Adipocyte (in vitro differentiated cells): Measurements from ENCODE around the gene GRIP1.
A peak's percentile ranks its signal among the peaks of the same experiment; 100 is the strongest.

Experiments used
- DNase-seq: peaks from one replicate; pipeline ENCODE4 v3.0.0-alpha.2; 2015; ENCODE audit warnings: low read depth
- H3K27me3 ChIP-seq: replicated peaks from 2 replicates; pipeline ENCODE4 v1.7.0; 2013; ENCODE audit warnings: mild to moderate bottlenecking, low read length, moderate library complexity; ENCODE audit not compliant: control insufficient read depth, insufficient read depth
- H3K36me3 ChIP-seq: 2 replicates; pipeline ENCODE4 v1.7.0; 2013; ENCODE audit warnings: low read length, mild to moderate bottlenecking, moderate library complexity; ENCODE audit not compliant: control insufficient read depth, insufficient read depth, severe bottlenecking
- H3K4me1 ChIP-seq: 2 replicates; pipeline ENCODE4 v1.7.0; 2013; ENCODE audit warnings: mild to moderate bottlenecking, low read length, moderate library complexity; ENCODE audit not compliant: control insufficient read depth, insufficient read depth
- H3K4me3 ChIP-seq: 2 replicates; pipeline ENCODE4 v1.7.0; 2013; ENCODE audit warnings: mild to moderate bottlenecking, low read length, moderate library complexity
- H3K9ac ChIP-seq: 2 replicates; pipeline ENCODE4 v1.7.0; 2013; ENCODE audit warnings: mild to moderate bottlenecking, low read length, moderate library complexity
- H3K9me3 ChIP-seq: 2 replicates; pipeline ENCODE4 v1.7.0; 2013; ENCODE audit warnings: mild to moderate bottlenecking, low read length, moderate library complexity; ENCODE audit not compliant: control insufficient read depth

GRIP1 gene

DNA sequence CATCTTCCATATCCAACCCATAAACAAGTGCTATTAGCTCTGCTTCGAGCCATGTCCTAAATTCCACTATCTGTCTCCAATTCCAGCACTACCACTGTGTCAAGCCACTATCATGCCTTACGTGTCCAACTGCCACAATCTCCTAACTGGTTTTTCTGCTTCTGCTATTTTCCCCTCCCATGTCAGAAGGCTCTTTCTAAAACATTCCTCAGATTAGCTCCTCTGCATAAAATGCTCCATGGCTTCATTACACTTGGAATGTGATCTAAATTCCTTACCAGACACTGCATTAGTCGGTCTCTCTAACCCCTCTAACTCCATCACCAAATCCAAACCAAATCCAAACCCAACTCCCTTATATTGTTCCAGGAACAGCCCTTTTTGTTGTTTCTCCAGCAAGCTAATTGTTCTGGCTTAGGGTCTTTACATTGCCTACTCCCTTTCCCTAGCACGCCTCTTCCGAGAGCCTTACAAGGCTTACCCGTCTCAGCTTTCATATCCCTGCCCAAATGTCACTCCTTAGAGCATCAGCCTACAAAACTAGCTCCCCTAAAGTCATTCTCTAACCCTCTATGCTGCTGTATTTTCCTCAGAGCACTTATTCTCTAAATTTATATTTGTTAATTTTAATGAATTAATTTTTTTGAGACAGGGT, 236.8 kb downstream of the GRIP1 start:
- no peak for DNase-seq
- H3K36me3 ChIP-seq = no peaks in the 10 kb centered on the region
- H3K9me3 ChIP-seq = no peaks in the 10 kb centered on the region
- peaks cover 18% of the 10 kb centered on the region for H3K4me1 ChIP-seq
- H3K4me3 ChIP-seq = no peak overlapping the region
- peaks cover 11% of the 10 kb centered on the region for H3K27me3 ChIP-seq
- H3K9ac ChIP-seq = no peak overlapping the region

DNA sequence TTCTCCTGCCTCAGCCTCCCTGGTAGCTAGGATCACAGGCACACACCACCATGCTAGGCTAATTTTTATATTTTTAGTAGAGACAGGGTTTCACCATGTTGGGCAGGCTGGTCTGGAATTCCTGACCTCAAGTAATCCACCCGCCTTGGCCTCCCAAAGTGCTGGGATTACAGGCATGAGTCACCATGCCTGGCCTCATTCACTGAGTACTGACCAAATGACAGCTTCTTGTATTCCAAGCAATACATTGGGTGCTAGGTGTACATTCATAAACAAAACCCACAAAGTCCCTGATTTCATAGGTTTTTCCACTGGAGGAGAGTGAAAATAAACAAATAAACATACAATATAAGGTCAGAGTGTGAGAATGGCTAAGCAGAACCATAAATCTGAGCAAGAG, 240.3 kb downstream of the GRIP1 start:
- Histone ChIP-seq H3K9me3 (no peaks in the 10 kb centered on the region), H3K9ac (no peak overlapping the region), H3K36me3 (no peaks in the 10 kb centered on the region), H3K27me3 (peaks cover 3% of the 10 kb centered on the region), H3K4me3 (no peak overlapping the region), H3K4me1 (peaks cover 19% of the 10 kb centered on the region)
- peak; percentile 56 for DNase-seq

DNA sequence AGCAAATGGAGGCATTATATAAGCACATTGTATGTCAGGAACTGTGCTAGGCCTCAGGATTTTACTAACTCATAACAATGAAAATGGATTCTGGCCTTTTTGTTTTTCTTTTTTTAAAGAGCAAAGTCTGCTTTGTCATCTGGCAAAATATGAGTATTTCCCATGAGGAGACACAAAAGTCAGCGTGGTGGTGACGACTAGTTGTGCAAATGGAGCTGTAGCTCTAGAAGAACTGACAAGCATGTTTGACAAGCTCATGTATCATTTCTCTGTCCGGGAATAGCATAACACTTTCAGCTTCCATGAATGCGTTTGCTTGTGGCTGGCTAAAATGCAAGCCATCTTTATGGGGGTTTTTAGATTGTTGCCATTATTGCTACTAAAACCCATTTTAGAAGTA, 248.8 kb downstream of the GRIP1 start:
- no peak for DNase-seq
- Histone ChIP-seq H3K9ac (no peak overlapping the region), H3K4me3 (no peak overlapping the region), H3K4me1 (no peaks in the 10 kb centered on the region), H3K9me3 (no peaks in the 10 kb centered on the region), H3K36me3 (no peaks in the 10 kb centered on the region), H3K27me3 (peaks cover 18% of the 10 kb centered on the region)

DNA sequence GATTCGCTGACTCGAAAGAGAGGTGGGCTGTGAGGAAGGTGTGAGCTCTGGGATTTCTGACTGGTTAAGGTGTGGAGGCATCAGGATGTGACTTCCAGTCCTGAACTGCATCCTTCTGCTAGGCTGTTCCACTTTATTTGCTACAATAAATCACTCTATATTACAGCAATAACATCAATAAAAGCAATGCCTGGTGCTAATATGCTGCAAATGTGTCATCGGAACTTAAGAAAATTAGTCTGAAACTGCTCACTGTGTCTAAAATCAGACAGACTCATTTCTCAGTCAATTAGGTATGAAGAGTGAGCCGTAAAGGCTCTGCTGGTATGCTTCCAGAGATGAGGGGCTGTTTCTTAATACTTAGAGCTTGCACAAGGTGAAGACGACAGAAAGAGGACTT, 250.0 kb downstream of the GRIP1 start:
- DNase-seq = no peak
- Histone ChIP-seq H3K36me3 (no peaks in the 10 kb centered on the region), H3K4me3 (no peak overlapping the region), H3K4me1 (no peaks in the 10 kb centered on the region), H3K9me3 (peaks cover 6% of the 10 kb centered on the region), H3K27me3 (peaks cover 18% of the 10 kb centered on the region), H3K9ac (no peak overlapping the region)

DNA sequence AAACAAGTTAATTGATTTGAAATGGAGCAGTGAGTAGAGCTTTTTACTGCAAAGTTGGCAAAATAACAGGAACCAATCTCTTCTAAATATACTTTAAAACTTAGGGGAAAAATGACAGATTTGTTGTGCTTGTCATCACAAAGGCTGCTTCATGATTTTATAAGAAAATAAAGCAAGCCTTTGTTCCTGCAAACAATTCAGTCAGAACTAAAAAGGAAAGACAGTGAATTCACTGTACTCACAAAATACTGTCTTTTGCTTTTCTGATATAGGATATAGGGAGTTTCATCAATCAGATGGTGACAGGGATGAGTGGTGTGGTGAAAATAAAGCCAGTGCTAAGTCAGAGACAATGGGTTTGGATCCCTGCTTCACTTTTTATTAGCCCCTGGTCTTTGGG, 250.6 kb downstream of the GRIP1 start:
- H3K4me3 ChIP-seq = no peak overlapping the region
- H3K27me3 ChIP-seq = peaks cover 18% of the 10 kb centered on the region
- H3K4me1 ChIP-seq = no peaks in the 10 kb centered on the region
- no peaks in the 10 kb centered on the region for H3K36me3 ChIP-seq
- H3K9me3 ChIP-seq = peaks cover 6% of the 10 kb centered on the region
- no peak overlapping the region for H3K9ac ChIP-seq
- DNase-seq = no peak

DNA sequence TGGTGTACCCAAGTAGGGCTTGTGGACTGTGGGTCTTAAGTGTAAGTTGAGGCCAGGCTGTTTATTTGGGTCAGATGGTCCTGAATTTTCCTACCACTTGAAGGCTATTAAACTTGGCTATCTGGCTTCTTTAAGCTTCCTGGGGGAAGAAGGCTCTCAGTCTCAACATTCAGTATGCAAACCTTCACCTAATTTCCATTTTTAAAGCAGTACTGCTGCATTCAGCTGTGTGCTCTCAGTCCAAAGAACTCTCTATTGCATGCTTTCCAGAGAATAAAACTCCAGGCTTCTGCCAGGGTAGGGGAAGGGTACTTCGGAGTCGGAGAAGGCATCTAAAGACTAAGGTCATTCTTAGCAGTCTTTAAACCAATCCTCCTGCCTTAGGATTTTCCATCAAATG, 252.2 kb downstream of the GRIP1 start:
- Histone ChIP-seq H3K36me3 (no peaks in the 10 kb centered on the region), H3K4me3 (no peak overlapping the region), H3K27me3 (peaks cover 18% of the 10 kb centered on the region), H3K4me1 (no peaks in the 10 kb centered on the region), H3K9me3 (peaks cover 6% of the 10 kb centered on the region), H3K9ac (no peak overlapping the region)
- DNase-seq = no peak

DNA sequence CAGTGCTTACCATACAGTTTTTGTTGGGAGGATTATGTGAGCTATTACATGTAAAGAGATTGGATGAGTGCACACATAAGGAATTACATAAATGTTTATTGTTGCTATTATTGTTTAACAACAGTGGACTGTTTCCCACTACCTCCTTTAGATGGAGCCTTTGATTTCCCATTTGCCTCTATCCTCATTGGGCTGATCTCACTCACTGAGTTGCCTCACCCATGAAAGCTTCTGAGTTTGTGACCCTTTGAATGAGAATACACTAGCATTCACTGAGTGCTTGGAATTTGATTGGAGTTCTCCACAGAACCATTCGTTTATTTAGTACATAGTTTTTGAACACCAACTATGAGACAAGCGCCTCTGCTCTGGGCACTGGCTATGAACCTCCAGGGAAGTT, 255.6 kb downstream of the GRIP1 start:
- no peaks in the 10 kb centered on the region for H3K4me1 ChIP-seq
- peaks cover 13% of the 10 kb centered on the region for H3K27me3 ChIP-seq
- DNase-seq = peak; percentile 10
- H3K9me3 ChIP-seq = peaks cover 6% of the 10 kb centered on the region
- no peaks in the 10 kb centered on the region for H3K36me3 ChIP-seq
- no peak overlapping the region for H3K4me3 ChIP-seq
- H3K9ac ChIP-seq = no peak overlapping the region

DNA sequence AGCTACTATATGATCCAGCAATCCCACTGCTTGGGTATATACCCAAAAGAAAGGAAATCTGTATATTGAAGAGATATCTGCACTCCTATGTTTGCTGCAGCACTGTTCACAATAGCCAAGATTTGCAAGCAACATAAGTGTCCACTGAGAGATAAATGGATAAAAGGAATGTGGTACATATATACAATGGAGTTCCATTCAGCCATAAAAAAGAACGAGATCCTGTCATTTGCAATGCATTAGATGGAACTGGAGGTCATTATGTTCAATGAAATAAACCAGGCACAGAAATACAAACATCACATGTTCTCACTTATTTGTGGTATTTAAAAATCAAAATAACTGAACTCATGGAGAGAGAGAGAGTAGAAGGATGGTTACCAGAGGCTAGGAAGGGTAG, 260.0 kb downstream of the GRIP1 start:
- no peaks in the 10 kb centered on the region for H3K4me1 ChIP-seq
- H3K9ac ChIP-seq = no peak overlapping the region
- no peaks in the 10 kb centered on the region for H3K27me3 ChIP-seq
- no peaks in the 10 kb centered on the region for H3K36me3 ChIP-seq
- H3K9me3 ChIP-seq = peaks cover under 1% of the 10 kb centered on the region
- DNase-seq = no peak
- H3K4me3 ChIP-seq = no peak overlapping the region

DNA sequence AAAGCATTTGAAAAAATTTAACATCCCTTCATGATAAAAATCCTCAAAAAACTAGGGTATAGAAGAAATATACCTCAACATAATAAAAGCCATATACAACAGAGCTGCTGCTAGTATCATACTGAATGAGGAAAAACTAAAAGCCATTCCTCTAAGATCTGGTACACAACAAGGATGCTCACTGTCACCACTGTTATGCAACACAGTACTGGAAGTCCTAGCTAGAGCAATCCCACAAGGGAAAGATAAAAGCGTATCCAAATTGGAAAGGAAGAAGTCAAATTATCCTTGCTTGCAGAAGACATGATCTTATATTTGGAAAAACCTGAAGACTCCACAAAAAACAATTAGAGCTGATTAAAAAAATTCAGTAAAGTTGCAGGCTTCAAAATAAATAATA, 261.7 kb downstream of the GRIP1 start:
- no peaks in the 10 kb centered on the region for H3K4me1 ChIP-seq
- no peak for DNase-seq
- no peaks in the 10 kb centered on the region for H3K36me3 ChIP-seq
- H3K27me3 ChIP-seq = no peaks in the 10 kb centered on the region
- no peak overlapping the region for H3K4me3 ChIP-seq
- peaks cover 11% of the 10 kb centered on the region for H3K9me3 ChIP-seq
- H3K9ac ChIP-seq = no peak overlapping the region

DNA sequence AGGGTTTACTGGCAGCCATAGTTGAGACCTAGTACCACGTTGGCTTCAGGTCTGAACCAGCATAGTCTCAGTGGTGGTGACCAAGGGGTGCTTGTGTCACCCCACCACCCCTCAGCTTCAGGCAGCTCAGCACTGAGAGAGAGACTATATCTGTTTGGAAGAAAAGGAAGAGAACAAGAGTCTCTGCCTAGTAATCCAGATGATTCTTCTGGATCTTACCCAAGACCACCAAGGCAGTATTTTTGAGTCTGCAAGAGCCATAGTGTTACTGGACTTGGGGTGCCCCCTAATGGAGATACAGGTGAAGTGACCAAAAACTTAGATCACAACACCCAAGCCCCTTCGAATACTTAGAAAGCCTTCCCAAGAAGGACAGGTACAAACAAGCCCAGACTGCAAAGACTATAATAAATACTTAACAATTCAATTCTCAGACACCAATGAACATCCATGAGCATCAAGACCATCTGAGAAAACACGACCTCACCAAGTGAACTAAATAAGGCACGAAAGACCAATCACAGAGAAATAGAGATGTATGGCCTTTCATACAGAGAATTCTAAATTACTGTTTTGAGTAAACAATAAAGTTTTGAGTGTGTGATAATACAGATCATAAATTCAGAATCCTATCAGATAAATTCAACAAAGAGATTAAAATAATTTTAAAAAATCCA, 269.5 kb downstream of the GRIP1 start:
- Histone ChIP-seq H3K9me3 (peaks cover 12% of the 10 kb centered on the region), H3K4me3 (no peak overlapping the region), H3K36me3 (no peaks in the 10 kb centered on the region), H3K9ac (no peak overlapping the region), H3K27me3 (no peaks in the 10 kb centered on the region), H3K4me1 (no peaks in the 10 kb centered on the region)
- DNase-seq = peak; percentile 73

DNA sequence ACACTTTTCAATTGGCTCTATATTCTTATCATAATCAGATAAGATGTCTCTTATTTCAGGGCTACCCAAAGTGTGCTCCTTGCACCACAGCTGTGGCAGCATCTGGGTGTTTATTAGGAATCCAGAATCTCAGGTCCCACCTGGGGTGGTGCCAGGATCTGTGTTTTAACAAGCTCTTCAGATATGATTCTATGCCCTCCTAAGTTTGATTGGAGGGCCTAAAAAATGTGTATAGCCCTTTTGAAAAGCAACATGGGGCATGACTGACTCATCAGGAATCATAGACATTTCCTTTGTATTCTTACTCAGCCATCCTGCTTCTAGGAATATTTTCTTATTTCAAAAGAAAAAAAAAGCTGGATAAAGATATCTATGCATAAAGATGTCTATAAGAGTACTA, 273.5 kb downstream of the GRIP1 start:
- Histone ChIP-seq H3K9ac (no peak overlapping the region), H3K4me3 (no peak overlapping the region), H3K9me3 (no peaks in the 10 kb centered on the region), H3K4me1 (no peaks in the 10 kb centered on the region), H3K36me3 (no peaks in the 10 kb centered on the region), H3K27me3 (no peaks in the 10 kb centered on the region)
- peak; percentile 35 for DNase-seq

DNA sequence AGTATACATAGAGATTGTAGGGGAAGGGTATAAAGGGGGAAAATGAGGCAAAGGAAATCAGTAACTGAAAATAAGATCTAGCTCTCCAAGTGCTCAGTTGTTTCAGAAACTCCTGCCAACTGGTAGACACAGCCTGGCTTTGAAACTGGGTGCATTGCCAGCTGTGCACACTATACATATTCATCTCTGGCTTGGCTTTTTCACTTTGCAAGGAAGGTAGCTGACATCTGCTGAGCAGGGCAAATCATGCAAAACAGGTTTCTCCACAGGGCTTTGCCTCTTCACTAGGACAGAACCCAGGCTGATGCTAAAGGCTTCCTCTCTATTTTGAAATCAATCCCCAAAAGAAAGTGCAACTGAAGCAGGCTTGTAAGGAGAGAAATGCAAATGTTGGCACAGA, 275.1 kb downstream of the GRIP1 start:
- no peaks in the 10 kb centered on the region for H3K4me1 ChIP-seq
- H3K4me3 ChIP-seq = no peak overlapping the region
- DNase-seq = no peak
- H3K9me3 ChIP-seq = no peaks in the 10 kb centered on the region
- no peaks in the 10 kb centered on the region for H3K27me3 ChIP-seq
- H3K9ac ChIP-seq = no peak overlapping the region
- H3K36me3 ChIP-seq = no peaks in the 10 kb centered on the region
